ENCODE measurements around the gene ZNF777. TPM values are rescaled to one million over a fixed set of nuclear protein-coding genes. Genes with fewer than 3 reads are reported as not detected.

ZNF777 gene
- total and polyA plus RNA-seq, 8 donors, result 1.2 to 15.2 (median 5.3) TPM

DNA sequence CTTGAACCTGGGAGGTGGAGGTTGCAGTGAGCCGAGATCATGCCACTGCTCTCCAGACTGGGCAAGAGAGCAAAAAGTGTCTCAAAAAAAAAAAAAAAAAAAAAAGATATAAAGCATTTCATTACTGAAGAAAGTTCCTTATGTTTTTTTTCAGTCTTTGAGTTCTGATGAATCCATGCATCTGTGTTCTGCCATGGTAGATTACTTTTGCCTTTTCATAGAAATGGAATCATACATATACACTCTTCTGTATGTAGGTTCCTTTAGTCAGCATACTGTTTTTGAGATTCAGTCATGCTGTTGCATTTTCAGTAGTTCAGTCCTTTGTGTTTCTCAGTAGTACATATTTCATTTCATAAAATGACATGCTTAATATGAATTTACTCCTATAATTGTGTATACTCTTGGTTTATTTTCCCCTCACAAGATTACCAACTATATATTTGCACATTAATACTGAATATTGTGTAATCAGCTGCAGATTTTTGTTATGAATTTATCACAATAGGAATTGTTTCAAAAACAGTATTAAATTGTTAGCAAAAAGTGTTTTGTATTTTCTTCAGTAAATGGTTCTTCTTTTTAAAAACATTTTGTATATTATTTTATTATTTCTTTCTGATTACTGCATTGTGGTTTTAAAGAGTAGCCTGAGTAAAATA lies 2.8 kb upstream of the ZNF777 start:
- intact Hi-C loops (cut with DNase I; ENCODE audit: low total_unique reads), result no loop called here
- H3K27me3 ChIP-seq, result peaks cover 0 to 4% (median 0%) of the 10 kb centered on the region in 3 donors
- 80 to 100% (median 88%) methylated on average over 1 of the region's 1 CpG for WGBS, 5 donors
- H3K4me1 ChIP-seq, result peaks cover 10 to 20% (median 19%) of the 10 kb centered on the region in 4 donors
- no peaks in the 10 kb centered on the region for H3K36me3 ChIP-seq
- H3K9me3 ChIP-seq, result no peaks in the 10 kb centered on the region
- no peak for DNase-seq
- no peak overlapping the region for H3K27ac ChIP-seq
- no peak overlapping the region for H3K4me3 ChIP-seq
- no peak for TF ChIP-seq EP300 (IDR thresholded peaks at IDR 0.05)
- TF ChIP-seq, protein P1, sequence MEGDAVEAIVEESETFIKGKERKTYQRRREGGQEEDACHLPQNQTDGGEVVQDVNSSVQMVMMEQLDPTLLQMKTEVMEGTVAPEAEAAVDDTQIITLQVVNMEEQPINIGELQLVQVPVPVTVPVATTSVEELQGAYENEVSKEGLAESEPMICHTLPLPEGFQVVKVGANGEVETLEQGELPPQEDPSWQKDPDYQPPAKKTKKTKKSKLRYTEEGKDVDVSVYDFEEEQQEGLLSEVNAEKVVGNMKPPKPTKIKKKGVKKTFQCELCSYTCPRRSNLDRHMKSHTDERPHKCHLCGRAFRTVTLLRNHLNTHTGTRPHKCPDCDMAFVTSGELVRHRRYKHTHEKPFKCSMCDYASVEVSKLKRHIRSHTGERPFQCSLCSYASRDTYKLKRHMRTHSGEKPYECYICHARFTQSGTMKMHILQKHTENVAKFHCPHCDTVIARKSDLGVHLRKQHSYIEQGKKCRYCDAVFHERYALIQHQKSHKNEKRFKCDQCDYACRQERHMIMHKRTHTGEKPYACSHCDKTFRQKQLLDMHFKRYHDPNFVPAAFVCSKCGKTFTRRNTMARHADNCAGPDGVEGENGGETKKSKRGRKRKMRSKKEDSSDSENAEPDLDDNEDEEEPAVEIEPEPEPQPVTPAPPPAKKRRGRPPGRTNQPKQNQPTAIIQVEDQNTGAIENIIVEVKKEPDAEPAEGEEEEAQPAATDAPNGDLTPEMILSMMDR (IDR thresholded peaks at IDR 0.05), result no peak
- TF ChIP-seq POLR2A (IDR thresholded peaks at IDR 0.05), result no peak
- TF ChIP-seq POLR2AphosphoS5 (IDR thresholded peaks at IDR 0.05), result no peak

DNA sequence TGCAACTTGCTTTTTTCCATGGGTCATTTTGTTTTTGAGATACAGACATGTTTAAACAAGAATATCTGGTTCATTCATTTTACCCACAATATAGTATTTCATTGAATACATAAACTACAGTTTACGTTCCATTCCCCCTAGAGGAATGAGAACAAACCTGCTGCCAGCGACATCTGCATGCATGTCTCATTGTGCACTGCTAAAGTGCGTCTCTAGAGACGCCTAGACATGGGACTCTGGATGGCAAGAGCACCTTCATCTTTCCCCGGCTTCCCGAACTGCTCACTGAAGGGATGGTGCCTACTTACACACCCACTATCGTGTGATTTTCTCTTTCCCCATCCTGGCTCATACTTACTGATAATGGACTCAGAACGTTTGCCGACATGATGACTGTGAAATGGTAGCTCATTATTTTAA lies 1.2 kb upstream of the ZNF777 start:
- 80 to 87% (median 85%) methylated on average over 9 of the region's 9 CpGs for WGBS, 5 donors
- H3K9me3 ChIP-seq, result no peaks in the 10 kb centered on the region
- no peak for DNase-seq
- intact Hi-C loops (cut with DNase I; ENCODE audit: low total_unique reads), result no loop called here
- peaks cover 0 to under 1% (median 0%) of the 10 kb centered on the region in 4 donors for H3K36me3 ChIP-seq
- no peak for TF ChIP-seq POLR2AphosphoS5 (IDR thresholded peaks at IDR 0.05)
- TF ChIP-seq, protein P1 (IDR thresholded peaks at IDR 0.05), result no peak
- no peak for TF ChIP-seq POLR2A (IDR thresholded peaks at IDR 0.05)
- TF ChIP-seq EP300 (IDR thresholded peaks at IDR 0.05), result no peak
- no peak overlapping the region for H3K27ac ChIP-seq
- H3K4me1 ChIP-seq, result peaks cover 10 to 34% (median 26%) of the 10 kb centered on the region in 4 donors
- no peak overlapping the region for H3K4me3 ChIP-seq
- peaks cover 0 to 4% (median 0%) of the 10 kb centered on the region in 3 donors for H3K27me3 ChIP-seq

DNA sequence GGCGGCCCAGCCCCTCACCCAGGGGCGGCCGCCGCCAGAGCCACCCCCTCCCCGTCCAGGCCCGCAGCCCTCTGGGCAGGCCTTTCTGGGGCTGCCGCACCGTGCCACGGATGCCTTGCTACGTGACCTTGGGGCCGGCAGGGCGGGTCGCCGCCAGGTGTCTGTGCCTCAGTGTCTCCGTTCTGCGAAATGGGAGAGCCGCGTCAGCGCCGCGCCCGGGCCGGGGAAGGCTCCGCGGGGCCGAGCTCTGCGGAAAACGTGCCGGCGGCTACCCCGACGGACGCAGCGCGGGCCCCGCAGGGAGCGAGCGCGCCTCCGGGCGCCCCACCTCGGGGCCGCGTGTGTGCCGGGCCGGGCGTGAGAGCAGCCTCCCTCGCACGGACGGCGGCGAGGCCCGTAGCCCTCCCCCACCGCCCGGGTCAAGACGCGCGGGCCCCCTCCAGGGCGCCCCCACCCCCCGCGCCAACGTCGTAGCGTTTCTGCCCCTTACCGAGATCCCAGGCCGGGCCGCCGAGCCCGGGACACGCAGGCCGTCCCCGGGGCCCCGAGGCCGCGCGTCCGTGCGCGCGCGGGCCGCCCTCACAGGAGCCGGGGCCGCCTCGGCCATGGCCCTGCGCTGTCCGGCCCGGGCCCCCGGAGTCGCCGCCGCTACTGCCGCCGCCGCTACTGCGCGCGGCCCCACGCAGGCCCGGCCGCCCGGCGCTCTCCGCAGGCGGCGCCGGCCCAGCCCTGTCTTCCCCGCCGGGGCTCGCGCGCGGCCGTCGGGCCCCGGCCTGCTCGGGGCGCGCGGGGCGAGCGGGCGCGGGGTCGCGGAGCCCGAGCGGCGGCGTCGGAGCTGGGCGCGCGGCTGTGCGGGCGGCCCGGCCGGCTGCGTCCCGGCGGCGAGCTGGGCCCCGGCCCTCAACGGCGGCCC lies 1.1 kb downstream of the ZNF777 start:
- H3K27me3 ChIP-seq, result no peaks in the 10 kb centered on the region
- H3K9me3 ChIP-seq, result no peaks in the 10 kb centered on the region
- peak overlapping the region in 3 of 5 donors; percentile 81 to 92 (median 88) for H3K27ac ChIP-seq
- peak overlapping the region; percentile 73 to 87 (median 80) for H3K4me3 ChIP-seq
- DNase-seq, result peak in 1 of 2 donors; percentile 43
- WGBS, 5 donors, result 1 to 4% (median 1%) methylated on average over 26 to 145 of the region's 145 CpGs
- intact Hi-C loops (cut with DNase I; ENCODE audit: low total_unique reads), result no loop called here
- H3K36me3 ChIP-seq, result peaks cover 9 to 24% (median 20%) of the 10 kb centered on the region in 4 donors
- TF ChIP-seq EP300 (IDR thresholded peaks at IDR 0.05), result no peak
- H3K4me1 ChIP-seq, result peaks cover 10 to 41% (median 30%) of the 10 kb centered on the region in 4 donors

DNA sequence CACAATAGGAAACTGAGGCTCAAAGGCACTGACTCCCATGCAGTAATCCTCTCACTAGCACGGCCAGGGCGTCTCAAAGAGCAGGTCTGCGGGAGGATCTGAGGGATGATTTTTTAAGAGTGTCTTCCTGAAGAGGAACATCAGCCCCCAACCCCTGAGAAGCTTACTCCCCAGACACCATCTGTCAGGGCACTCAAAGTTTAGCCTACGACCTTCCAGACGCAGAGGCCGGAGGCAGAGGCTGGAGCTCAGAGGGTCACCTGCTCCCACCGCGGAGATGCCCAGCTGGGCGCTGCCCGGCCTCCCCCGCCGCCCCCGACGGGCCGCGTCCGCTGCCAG lies 1.7 kb downstream of the ZNF777 start:
- Histone ChIP-seq H3K27ac (peak overlapping the region in 2 of 5 donors; percentile 47 to 73), H3K4me3 (peak overlapping the region; percentile 70 to 87 (median 80)), H3K4me1 (peaks cover 10 to 41% (median 30%) of the 10 kb centered on the region in 4 donors), H3K9me3 (no peaks in the 10 kb centered on the region), H3K36me3 (peaks cover 14 to 30% (median 26%) of the 10 kb centered on the region in 4 donors), H3K27me3 (no peaks in the 10 kb centered on the region)
- DNase-seq, result no peak
- WGBS, 5 donors, result 20 to 26% (median 25%) methylated on average over 8 to 17 of the region's 17 CpGs
- intact Hi-C loops (cut with DNase I; ENCODE audit: low total_unique reads), result no loop called here
- TF ChIP-seq POLR2A (IDR thresholded peaks at IDR 0.05) (no peak), EP300 (IDR thresholded peaks at IDR 0.05) (no peak), POLR2AphosphoS5 (IDR thresholded peaks at IDR 0.05) (no peak)
- TF ChIP-seq, protein P1 (IDR thresholded peaks at IDR 0.05), result no peak
